ENCODE measurements around the gene NAV2. TPM values are rescaled to one million over a fixed set of nuclear protein-coding genes. Genes with fewer than 3 reads are reported as not detected.

NAV2 gene
- total and polyA plus RNA-seq, 2 experiments from 2014 or later = 26.0 to 45.0 TPM

- TF ChIP-seq REST (IDR thresholded peaks at IDR 0.05; ENCODE audit: unreplicated experiment) = no peak
These were observed 298.8 kb downstream of the NAV2 start (continued) for GRCh38 chr11:20011307-20011951.

- Histone ChIP-seq H3K4me3 (no peak overlapping the region), H3K36me3 (ENCODE audit: insufficient read depth) (no peaks in the 10 kb centered on the region), H4K20me1 (replicated peaks; ENCODE audit: insufficient read depth) (peaks cover 3% of the 10 kb centered on the region; the same call in 1 of the 2 replicates), H3K27me3 (ENCODE audit: insufficient read depth) (no peaks in the 10 kb centered on the region), H3K79me2 (replicated peaks; ENCODE audit: insufficient read depth) (no peaks in the 10 kb centered on the region; the same call in 1 of the 2 replicates), H3K27ac (ENCODE audit: low read depth) (no peak overlapping the region), H3K4me1 (ENCODE audit: insufficient read depth) (peaks cover 51% of the 10 kb centered on the region), H3K4me2 (no peak overlapping the region), H2AFZ (no peak overlapping the region), H3K9me2 (ENCODE audit: insufficient read depth) (no peaks in the 10 kb centered on the region), H3F3A (replicated peaks; ENCODE audit: low read depth) (no peaks in the 10 kb centered on the region)
- H3K4me1 Mint-ChIP-seq = peaks cover 34% of the 10 kb centered on the region
- H3K27me3 Mint-ChIP-seq (ENCODE audit: insufficient read depth, low read depth, poor library complexity) = peaks cover 5% of the 10 kb centered on the region
- no peak overlapping the region; the same call in 1 of the 2 replicates for H3K27ac Mint-ChIP-seq
- ATAC-seq (no peak; the same call in 1 of the 3 replicates), DNase-seq (ENCODE audit: low spot score) (no peak)
- H3K9me3 Mint-ChIP-seq = no peaks in the 10 kb centered on the region
- H3K4me3 Mint-ChIP-seq = no peak overlapping the region
- H3K36me3 Mint-ChIP-seq (ENCODE audit: low read depth) = 0 out of 3 replicates have a peak, but pooled peaks cover 3% of the 10 kb centered on the region
- TF ChIP-seq CREB1 (CRISPR knock-in tag; IDR thresholded peaks at IDR 0.05; ENCODE audit: low read depth) (no peak), JUNB (IDR thresholded peaks at IDR 0.05; ENCODE audit: unreplicated experiment) (no peak), ZNF114 (CRISPR knock-in tag; IDR thresholded peaks at IDR 0.05) (no peak)
These were observed 300.9 kb downstream of the NAV2 start for GRCh38 chr11:20013346-20014066.

- Histone ChIP-seq H3K36me3 (ENCODE audit: insufficient read depth) (no peaks in the 10 kb centered on the region), H3K79me2 (replicated peaks; ENCODE audit: insufficient read depth) (no peaks in the 10 kb centered on the region; the same call in 1 of the 2 replicates), H3K4me1 (ENCODE audit: insufficient read depth) (peaks cover 48% of the 10 kb centered on the region), H3K4me2 (no peak overlapping the region), H3K4me3 (no peak overlapping the region), H4K20me1 (replicated peaks; ENCODE audit: insufficient read depth) (peaks cover 3% of the 10 kb centered on the region; the same call in 1 of the 2 replicates), H3K27me3 (ENCODE audit: insufficient read depth) (no peaks in the 10 kb centered on the region), H3K9me2 (ENCODE audit: insufficient read depth) (peaks cover 3% of the 10 kb centered on the region; the same call in 1 of the 2 replicates), H2AFZ (no peak overlapping the region), H3F3A (replicated peaks; ENCODE audit: low read depth) (no peaks in the 10 kb centered on the region), H3K27ac (ENCODE audit: low read depth) (no peak overlapping the region)
- no peak overlapping the region for H3K4me3 Mint-ChIP-seq
- H3K27me3 Mint-ChIP-seq (ENCODE audit: insufficient read depth, low read depth, poor library complexity) = peaks cover 5% of the 10 kb centered on the region
- H3K4me1 Mint-ChIP-seq = peaks cover 34% of the 10 kb centered on the region
- no peak for ATAC-seq
- no peaks in the 10 kb centered on the region for H3K9me3 Mint-ChIP-seq
- no peak for DNase-seq (ENCODE audit: low spot score)
- H3K27ac Mint-ChIP-seq = no peak overlapping the region
- 0 out of 3 replicates have a peak, but pooled peaks cover 3% of the 10 kb centered on the region for H3K36me3 Mint-ChIP-seq (ENCODE audit: low read depth)
- TF ChIP-seq EZH2 (IDR thresholded peaks at IDR 0.05; ENCODE audit: low read depth, unreplicated experiment) = no peak
- TF ChIP-seq ZNF462 (CRISPR knock-in tag; IDR thresholded peaks at IDR 0.05) = no peak
These were observed 301.4 kb downstream of the NAV2 start for GRCh38 chr11:20014067-20014402.

All from GM23338 (cell line).